IMR-90 (cell line): ENCODE data around the gene PRODH.
"Not testable (repeated sequence)": the region's sequence is repeated elsewhere in the genome, so short reads cannot be mapped to it uniquely, and the experiment has no call there.

Experiments
- CEBPB ChIP-seq: IDR thresholded peaks from 2 replicates; pipeline ENCODE4 v1.6.1; 2012; ENCODE audit warnings: low read depth, low read length, improper control_type of control experiment
- CTCF ChIP-seq: conservative IDR thresholded peaks from 2 replicates; pipeline ENCODE4 v1.5.1; 2012; ENCODE audit warnings: mild to moderate bottlenecking, low read depth, low read length, improper control_type of control experiment
- NFE2L2 ChIP-seq: fragments of 150-350 bp; IDR thresholded peaks from 2 replicates; pipeline ENCODE4 v1.6.1; 2016; ENCODE audit warnings: low read depth, mild to moderate bottlenecking, low read length
- SMC3 ChIP-seq: fragments of 150-350 bp; IDR thresholded peaks from 2 replicates; pipeline ENCODE4 v1.6.1; 2016; ENCODE audit warnings: low read depth, mild to moderate bottlenecking, antibody characterized with exemption, low read length, moderate library complexity

- TF ChIP-seq SMC3, CTCF, NFE2L2, CEBPB: not testable (repeated sequence)
Measured at GRCh38 chr22:18959266-18959665, 23.2 kb upstream of the PRODH start.
